ENCODE data around the gene NLRC3.

Gene NLRC3

GRCh38 chr16:3580251-3580651 is 3.0 kb upstream of the NLRC3 start:
- no peak for TF ChIP-seq CTCF (IDR thresholded peaks at IDR 0.05; ENCODE audit: low read length, missing control alignments)
- DNase-seq (ENCODE audit: low read depth) = no peak
- no peak overlapping the region for H3K4me3 ChIP-seq (replicated peaks; ENCODE audit: low read depth, low read length)

DNA sequence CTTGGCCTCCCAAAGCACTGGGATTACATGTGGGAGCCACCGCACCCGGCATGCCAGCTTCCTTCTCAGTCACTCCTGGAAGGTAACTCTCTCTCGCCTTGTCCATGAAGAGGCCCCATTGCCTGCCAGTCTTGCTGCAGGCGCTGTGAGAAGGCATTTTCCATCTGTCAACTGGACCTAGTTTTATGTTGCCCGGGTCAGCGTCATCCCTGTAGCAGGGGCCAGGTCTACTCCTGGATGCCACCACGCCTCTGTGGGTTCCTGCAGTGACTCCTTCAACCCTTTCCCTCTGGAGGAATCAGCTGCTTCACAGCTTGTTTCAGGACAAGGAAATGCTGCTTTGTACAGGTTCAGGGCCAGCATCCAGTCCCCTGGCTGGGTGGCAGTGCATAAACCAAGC is 2.6 kb upstream of the NLRC3 start:
- H3K4me3 ChIP-seq (replicated peaks; ENCODE audit: low read depth, low read length) = no peak overlapping the region
- TF ChIP-seq CTCF (IDR thresholded peaks at IDR 0.05; ENCODE audit: low read length, missing control alignments) = no peak

GRCh38 chr16:3578610-3579551 is 1.7 kb upstream of the NLRC3 start:
- no peak for TF ChIP-seq CTCF (IDR thresholded peaks at IDR 0.05; ENCODE audit: low read length, missing control alignments)
- no peak overlapping the region for H3K4me3 ChIP-seq (replicated peaks; ENCODE audit: low read depth, low read length)
- no peak for DNase-seq (ENCODE audit: low read depth)

More for the DNA sequence above, 2.6 kb upstream of the NLRC3 start:
- no peak for DNase-seq (ENCODE audit: low read depth)

DNA sequence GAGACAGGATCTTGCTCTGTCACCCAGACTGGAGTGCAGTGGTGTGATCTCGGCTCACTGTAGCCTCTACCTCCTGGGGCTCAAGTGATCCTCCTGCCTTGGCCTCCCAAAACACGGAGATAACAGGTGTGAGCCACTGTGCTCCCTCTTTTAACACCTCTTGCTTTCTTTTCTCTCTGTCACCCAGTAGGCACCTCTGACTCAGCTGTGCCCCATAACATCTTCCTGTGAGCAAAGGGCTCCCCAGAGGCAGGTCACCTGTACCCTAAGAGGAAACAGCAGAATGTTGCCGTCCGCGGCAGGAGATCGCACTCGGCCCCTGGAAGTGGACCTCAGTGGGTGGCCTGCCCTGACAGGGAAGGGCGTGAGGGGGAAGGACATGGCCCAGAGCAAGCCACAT is 918 bp upstream of the NLRC3 start:
- no peak for DNase-seq (ENCODE audit: low read depth)
- H3K4me3 ChIP-seq (replicated peaks; ENCODE audit: low read depth, low read length) = no peak overlapping the region
- no peak for TF ChIP-seq CTCF (IDR thresholded peaks at IDR 0.05; ENCODE audit: low read length, missing control alignments)

GRCh38 chr16:3576211-3576610 is 992 bp downstream of the NLRC3 start:
- no peak overlapping the region for H3K4me3 ChIP-seq (replicated peaks; ENCODE audit: low read depth, low read length)
- no peak for DNase-seq (ENCODE audit: low read depth)
- no peak for TF ChIP-seq CTCF (IDR thresholded peaks at IDR 0.05; ENCODE audit: low read length, missing control alignments)

- no peak for DNase-seq (ENCODE audit: low read depth)
- TF ChIP-seq CTCF (IDR thresholded peaks at IDR 0.05; ENCODE audit: low read length, missing control alignments) = no peak
Measured at GRCh38 chr16:3575491-3575890, 1.7 kb downstream of the NLRC3 start.

DNA sequence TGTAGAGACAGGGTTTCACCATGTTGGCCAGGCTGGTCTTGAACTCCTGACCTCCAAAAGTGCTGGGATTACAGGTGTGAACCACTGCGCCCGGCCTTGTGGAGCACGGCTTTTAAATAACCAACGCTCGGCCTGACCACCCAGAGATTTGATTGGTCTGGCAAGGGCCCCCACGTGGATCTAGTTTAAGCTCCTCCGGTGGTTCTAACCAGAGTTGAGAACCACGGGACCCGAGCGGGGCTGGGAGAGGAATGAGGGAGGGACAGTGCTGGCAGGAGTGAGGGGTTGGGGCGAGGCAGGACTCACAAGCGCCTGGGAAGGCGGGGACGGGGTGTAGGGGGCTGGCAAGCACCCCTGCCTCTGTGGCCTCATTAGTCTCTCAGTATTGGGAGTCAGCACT is 3.0 kb downstream of the NLRC3 start:
- no peak for TF ChIP-seq CTCF (IDR thresholded peaks at IDR 0.05; ENCODE audit: low read length, missing control alignments)
- DNase-seq (ENCODE audit: low read depth) = no peak
- no peak overlapping the region for H3K4me3 ChIP-seq (replicated peaks; ENCODE audit: low read depth, low read length)

More at GRCh38 chr16:3575491-3575890, 1.7 kb downstream of the NLRC3 start:
- no peak overlapping the region for H3K4me3 ChIP-seq (replicated peaks; ENCODE audit: low read depth, low read length)

All from fibroblast of pulmonary artery (primary cell).